Upper lobe of right lung (tissue), 1 donor: Measurements from ENCODE around the gene TMEM208. TPM values are rescaled to one million over a fixed set of nuclear protein-coding genes. Genes with fewer than 3 reads are reported as not detected.

Source experiments
- ATAC-seq: fragments of 200-7000 bp; cut with Tn5 transposase; one replicate; pipeline ENCODE4 v1.9.1; 2020; ENCODE audit warnings: mild to moderate bottlenecking, moderate library complexity
- DNase-seq: peaks from one replicate; pipeline ENCODE4 v3.0.0-alpha.2; 2020
- H3K27ac ChIP-seq: fragments of 200-600 bp; one replicate; pipeline ENCODE4 v1.8.0; 2022
- H3K27me3 ChIP-seq: fragments of 200-600 bp; one replicate; pipeline ENCODE4 v1.8.0; 2022; ENCODE audit warnings: mild to moderate bottlenecking
- H3K36me3 ChIP-seq: fragments of 200-600 bp; one replicate; pipeline ENCODE4 v1.8.0; 2022
- H3K4me1 ChIP-seq: fragments of 200-600 bp; one replicate; pipeline ENCODE4 v1.8.0; 2022
- H3K4me3 ChIP-seq: fragments of 200-600 bp; one replicate; pipeline ENCODE4 v1.8.0; 2022; ENCODE audit warnings: mild to moderate bottlenecking
- H3K9me3 ChIP-seq: fragments of 200-600 bp; one replicate; pipeline ENCODE4 v1.8.0; 2022
- intact Hi-C: fragments of 100-400 bp; cut with DNase I; formaldehyde crosslinking; loops from one replicate; pipeline ENCODE4 v1.11.0; 2022
- total RNA-seq: library from RNA; stranded (reverse); fragmentation: NEBNext Ultra II Directional; extraction: Animal tissue kit (Norgen Biotek cat#: 25700); gene quantifications from one replicate; pipeline ENCODE4 v1.2.1, GENCODE V29; 2021
- TF ChIP-seq, protein P1 (sequence below): fragments of 200-600 bp; IDR thresholded peaks from one replicate; pipeline ENCODE4 v1.8.0; 2022; ENCODE audit warnings: antibody characterized with exemption
- donor health status: DM: no; HTN: yes; CAD: no; lungs with severe emphysema.

The TMEM208 gene
- total RNA-seq, 1 donor from 2014 or later = 39.3 TPM

DNA sequence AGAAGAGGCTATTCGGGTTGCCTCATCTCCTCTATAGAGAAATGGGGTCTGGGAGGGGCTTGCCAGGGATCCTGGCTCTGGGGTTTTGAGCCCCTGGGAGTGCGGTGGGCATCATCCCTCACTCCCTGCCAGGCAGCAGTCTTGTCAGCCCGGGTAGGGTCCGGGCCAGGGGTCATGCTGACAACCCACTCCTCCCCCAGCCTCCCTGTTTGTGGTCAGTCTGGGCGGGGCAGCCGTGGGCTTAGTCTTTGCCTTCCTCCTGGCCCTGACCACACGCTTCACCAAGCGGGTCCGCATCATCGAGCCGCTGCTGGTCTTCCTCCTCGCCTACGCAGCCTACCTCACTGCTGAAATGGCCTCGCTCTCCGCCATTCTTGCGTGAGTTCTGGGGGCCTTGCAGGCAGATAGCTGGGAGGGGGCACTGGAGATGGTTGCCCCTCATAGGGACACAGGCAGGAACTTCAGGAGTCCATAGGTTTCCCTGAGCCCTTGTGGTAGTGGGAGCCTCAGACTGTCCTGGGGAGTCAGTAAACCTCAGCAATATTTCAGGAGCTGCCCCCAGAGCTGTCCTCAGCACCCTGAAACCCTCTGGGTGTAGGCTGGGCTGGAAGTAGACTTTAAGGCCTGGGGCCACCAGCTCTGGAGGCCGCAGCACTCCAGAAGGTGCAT is 28.8 kb downstream of the TMEM208 start:
- H3K27me3 ChIP-seq = no peaks in the 10 kb centered on the region
- H3K36me3 ChIP-seq = no peaks in the 10 kb centered on the region
- H3K4me3 ChIP-seq = no peak overlapping the region
- TF ChIP-seq, protein P1, sequence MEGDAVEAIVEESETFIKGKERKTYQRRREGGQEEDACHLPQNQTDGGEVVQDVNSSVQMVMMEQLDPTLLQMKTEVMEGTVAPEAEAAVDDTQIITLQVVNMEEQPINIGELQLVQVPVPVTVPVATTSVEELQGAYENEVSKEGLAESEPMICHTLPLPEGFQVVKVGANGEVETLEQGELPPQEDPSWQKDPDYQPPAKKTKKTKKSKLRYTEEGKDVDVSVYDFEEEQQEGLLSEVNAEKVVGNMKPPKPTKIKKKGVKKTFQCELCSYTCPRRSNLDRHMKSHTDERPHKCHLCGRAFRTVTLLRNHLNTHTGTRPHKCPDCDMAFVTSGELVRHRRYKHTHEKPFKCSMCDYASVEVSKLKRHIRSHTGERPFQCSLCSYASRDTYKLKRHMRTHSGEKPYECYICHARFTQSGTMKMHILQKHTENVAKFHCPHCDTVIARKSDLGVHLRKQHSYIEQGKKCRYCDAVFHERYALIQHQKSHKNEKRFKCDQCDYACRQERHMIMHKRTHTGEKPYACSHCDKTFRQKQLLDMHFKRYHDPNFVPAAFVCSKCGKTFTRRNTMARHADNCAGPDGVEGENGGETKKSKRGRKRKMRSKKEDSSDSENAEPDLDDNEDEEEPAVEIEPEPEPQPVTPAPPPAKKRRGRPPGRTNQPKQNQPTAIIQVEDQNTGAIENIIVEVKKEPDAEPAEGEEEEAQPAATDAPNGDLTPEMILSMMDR = no peak
- H3K4me1 ChIP-seq = no peaks in the 10 kb centered on the region
- intact Hi-C loops = no loop called here
- no peaks in the 10 kb centered on the region for H3K9me3 ChIP-seq
- DNase-seq = no peak
- no peak overlapping the region for H3K27ac ChIP-seq
- ATAC-seq = no peak

DNA sequence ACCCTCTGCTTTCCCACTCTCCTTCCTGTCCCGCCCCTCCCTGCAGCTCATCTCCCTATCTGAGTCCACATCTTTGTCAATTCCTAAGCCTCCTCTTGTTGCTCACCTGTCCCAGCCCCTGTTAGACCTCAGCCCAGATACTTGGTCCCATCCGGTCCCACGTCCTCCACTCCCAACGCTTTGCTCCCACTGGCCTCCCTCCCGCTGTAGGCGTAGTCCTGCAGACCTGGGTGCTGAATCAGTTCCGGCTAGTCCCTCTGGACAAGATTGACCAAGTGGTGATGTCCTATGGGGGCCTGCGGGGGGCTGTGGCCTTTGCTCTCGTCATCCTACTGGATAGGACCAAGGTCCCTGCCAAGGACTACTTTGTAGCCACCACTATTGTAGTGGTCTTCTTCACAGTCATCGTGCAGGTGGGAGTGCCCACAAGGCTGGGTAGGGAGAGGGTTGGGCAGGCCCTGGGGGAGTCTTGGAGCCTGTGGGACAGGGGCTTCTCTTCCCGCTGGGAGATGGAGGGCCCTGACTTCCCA is 29.8 kb downstream of the TMEM208 start:
- Histone ChIP-seq H3K9me3 (no peaks in the 10 kb centered on the region), H3K36me3 (no peaks in the 10 kb centered on the region), H3K4me3 (no peak overlapping the region), H3K27ac (no peak overlapping the region), H3K27me3 (no peaks in the 10 kb centered on the region), H3K4me1 (no peaks in the 10 kb centered on the region)
- TF ChIP-seq, protein P1 = no peak
- no peak for DNase-seq
- ATAC-seq = no peak
- intact Hi-C loops = no loop called here

DNA sequence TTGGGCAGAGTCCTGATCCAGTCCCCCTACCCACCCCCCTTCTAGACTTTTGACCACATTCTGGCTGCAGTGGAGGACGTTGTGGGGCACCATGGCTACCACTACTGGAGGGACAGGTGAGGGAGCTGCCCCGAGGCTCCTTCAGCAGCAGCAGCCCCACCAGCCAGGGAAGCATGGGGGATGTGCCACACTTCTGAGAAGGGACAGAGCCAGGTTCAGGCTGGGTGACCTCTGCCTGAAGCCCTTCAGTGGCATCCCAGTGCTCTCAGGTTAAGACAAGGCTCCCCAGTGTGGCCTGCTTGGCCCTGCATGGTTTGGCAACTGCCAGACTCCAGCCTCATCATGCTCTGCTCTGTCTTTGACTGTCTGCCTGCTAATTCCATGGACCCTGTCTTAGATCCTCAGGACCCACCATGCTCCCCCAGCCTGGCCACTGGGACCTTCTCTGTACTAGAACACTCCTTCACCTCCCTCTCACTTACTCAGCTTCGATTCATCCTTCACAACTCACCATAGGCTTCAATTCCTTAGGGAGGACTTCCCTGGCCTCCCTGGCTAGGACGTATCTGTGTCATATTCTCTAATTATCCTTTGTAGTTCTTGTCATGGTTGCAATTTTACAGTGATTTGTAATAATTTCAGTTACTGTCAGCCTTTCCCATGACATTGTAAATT is 30.7 kb downstream of the TMEM208 start:
- TF ChIP-seq, protein P1 = no peak
- Histone ChIP-seq H3K27me3 (no peaks in the 10 kb centered on the region), H3K27ac (no peak overlapping the region), H3K9me3 (no peaks in the 10 kb centered on the region), H3K4me1 (no peaks in the 10 kb centered on the region), H3K4me3 (no peak overlapping the region), H3K36me3 (no peaks in the 10 kb centered on the region)
- DNase-seq (no peak), ATAC-seq (no peak)
- intact Hi-C loops = no loop called here

DNA sequence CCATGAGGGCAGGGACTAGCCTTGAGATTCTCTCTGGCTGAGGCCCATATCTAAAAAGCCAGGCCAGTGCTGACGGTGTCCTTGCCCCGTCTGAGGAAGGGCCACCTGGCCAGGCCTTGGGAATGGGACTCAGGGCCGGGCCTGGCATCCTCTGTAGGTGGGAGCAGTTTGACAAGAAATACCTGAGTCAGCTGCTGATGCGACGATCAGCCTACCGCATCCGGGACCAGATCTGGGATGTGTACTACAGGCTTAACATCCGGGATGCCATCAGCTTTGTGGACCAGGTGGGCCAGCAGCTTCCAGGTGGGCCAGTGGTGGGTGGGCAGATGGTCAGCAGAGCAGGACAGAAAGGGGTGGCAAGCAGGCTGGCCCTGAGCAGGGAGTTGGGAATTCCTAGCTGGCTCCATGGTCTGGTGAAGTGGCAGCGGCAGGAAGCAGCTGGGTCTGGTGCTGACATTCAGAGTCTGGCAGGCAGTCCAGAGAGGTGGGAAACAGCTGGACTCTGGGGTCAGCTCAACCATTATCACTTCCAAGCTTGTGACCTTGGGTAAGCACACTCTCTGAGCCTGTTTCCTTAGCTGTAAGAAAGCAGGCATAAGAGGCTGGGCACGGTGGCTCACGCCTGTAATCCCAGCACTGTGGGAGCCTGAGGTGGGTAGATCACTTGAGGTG is 31.4 kb downstream of the TMEM208 start:
- Histone ChIP-seq H3K4me1 (no peaks in the 10 kb centered on the region), H3K4me3 (no peak overlapping the region), H3K36me3 (no peaks in the 10 kb centered on the region), H3K27ac (no peak overlapping the region), H3K9me3 (no peaks in the 10 kb centered on the region), H3K27me3 (no peaks in the 10 kb centered on the region)
- intact Hi-C loops = no loop called here
- DNase-seq (no peak), ATAC-seq (no peak)
- TF ChIP-seq, protein P1 = no peak

DNA sequence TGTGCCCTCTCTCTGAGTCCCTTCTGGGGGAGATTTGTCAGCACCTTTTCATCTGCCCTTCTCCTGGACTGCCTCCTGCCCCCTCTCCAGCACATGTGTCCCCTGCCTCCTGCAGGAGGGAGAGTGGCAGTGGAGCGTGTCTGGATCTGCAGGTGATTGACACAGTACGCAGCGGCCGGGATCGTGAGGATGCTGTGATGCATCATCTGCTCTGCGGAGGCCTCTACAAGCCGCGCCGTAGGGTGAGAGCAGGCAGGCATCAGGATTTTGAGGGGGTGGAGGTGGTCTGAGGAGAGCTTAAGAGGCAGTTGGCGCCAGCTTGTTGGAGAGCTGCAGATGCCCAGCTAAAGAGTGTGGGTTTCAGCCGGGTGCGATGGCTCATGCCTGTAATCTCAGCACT is 32.8 kb downstream of the TMEM208 start:
- Histone ChIP-seq H3K4me3 (no peak overlapping the region), H3K27me3 (no peaks in the 10 kb centered on the region), H3K4me1 (no peaks in the 10 kb centered on the region), H3K36me3 (no peaks in the 10 kb centered on the region), H3K9me3 (no peaks in the 10 kb centered on the region), H3K27ac (no peak overlapping the region)
- intact Hi-C loops = no loop called here
- ATAC-seq (no peak), DNase-seq (no peak)
- TF ChIP-seq, protein P1 = no peak
